MM.1S (cell line): ENCODE results near the gene PGLYRP3.

Experiments used
- EZH2 ChIP-seq: fragments of 300-600 bp; sonication (generic); optimal IDR thresholded peaks from 2 replicates; pipeline ENCODE3; 2017; ENCODE audit warnings: low read depth, mild to moderate bottlenecking, antibody characterized with exemption, low read length, mixed read lengths
- EZH2phosphoT487 ChIP-seq: fragments of 300-600 bp; sonication (generic); IDR thresholded peaks from 2 replicates; pipeline ENCODE4 v1.6.1; 2018; ENCODE audit warnings: antibody characterized with exemption, low read length
- TF ChIP-seq, protein P1 (sequence below): fragments of 300-600 bp; sonication (generic); IDR thresholded peaks from 2 replicates; pipeline ENCODE4 v1.5.1; 2016; ENCODE audit warnings: antibody characterized with exemption, low read length, mixed read lengths

DNA sequence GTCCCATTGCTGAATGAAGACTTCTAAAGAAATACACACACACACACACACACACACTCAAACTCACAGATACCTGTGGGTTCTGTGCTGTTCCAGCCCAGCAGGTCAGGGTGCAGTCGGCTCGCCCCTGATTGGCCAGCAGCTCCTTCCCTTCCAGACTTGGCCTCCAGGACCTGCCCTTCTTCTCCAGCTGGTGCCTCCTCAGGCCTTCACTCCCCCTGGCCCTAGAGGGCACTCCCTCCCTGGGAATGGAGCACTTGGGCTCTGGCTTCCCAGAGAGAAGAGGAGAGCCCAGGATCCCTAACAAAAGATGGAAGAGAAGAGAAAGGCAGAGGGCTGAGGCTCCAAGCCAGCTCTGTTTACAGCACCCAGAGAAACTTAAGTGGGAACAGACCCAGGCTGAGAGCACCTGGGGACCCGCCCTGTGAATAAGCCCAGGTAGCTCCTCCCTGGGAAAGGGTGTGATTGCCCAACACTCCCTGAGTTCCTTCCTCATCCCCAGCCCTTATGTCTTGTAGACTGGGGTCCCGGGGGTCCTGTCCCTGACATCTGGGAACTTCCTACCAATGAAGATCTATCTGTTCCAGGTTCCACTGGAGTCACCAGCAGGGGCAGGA, at the start of gene PGLYRP3:
- TF ChIP-seq, protein P1, sequence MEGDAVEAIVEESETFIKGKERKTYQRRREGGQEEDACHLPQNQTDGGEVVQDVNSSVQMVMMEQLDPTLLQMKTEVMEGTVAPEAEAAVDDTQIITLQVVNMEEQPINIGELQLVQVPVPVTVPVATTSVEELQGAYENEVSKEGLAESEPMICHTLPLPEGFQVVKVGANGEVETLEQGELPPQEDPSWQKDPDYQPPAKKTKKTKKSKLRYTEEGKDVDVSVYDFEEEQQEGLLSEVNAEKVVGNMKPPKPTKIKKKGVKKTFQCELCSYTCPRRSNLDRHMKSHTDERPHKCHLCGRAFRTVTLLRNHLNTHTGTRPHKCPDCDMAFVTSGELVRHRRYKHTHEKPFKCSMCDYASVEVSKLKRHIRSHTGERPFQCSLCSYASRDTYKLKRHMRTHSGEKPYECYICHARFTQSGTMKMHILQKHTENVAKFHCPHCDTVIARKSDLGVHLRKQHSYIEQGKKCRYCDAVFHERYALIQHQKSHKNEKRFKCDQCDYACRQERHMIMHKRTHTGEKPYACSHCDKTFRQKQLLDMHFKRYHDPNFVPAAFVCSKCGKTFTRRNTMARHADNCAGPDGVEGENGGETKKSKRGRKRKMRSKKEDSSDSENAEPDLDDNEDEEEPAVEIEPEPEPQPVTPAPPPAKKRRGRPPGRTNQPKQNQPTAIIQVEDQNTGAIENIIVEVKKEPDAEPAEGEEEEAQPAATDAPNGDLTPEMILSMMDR, result no peak
- no peak for TF ChIP-seq EZH2
- TF ChIP-seq EZH2phosphoT487, result no peak
